H9 (cell line): ENCODE data around the gene CDC42EP1. TPM values are rescaled to one million over a fixed set of nuclear protein-coding genes. Genes with fewer than 3 reads are reported as not detected.
A peak's percentile ranks its signal among the peaks of the same experiment; 100 is the strongest.

Source experiments
- DNase-seq: peaks from one replicate; pipeline ENCODE4 v3.0.0-alpha.2; 2017
- H2AFZ ChIP-seq: one replicate; pipeline ENCODE4 v1.6.1; 2013; ENCODE audit warnings: mild to moderate bottlenecking, low read length, control low read depth, moderate library complexity
- H2AK5ac ChIP-seq: 2 replicates; pipeline ENCODE4 v1.6.1; 2013; ENCODE audit warnings: low read length, control low read depth, mixed read lengths; ENCODE audit not compliant: insufficient read length
- H2BK120ac ChIP-seq: one replicate; pipeline ENCODE4 v1.6.1; 2013; ENCODE audit warnings: low read depth, mild to moderate bottlenecking, low read length, control low read depth, inconsistent platforms; ENCODE audit not compliant: poor library complexity, severe bottlenecking
- H2BK12ac ChIP-seq: 2 replicates; pipeline ENCODE4 v1.6.1; 2013; ENCODE audit warnings: low read length, control low read depth, mixed read lengths, low read depth; ENCODE audit not compliant: insufficient read length
- H2BK15ac ChIP-seq: 2 replicates; pipeline ENCODE4 v1.6.1; 2013; ENCODE audit warnings: low read depth, low read length, control low read depth
- H2BK20ac ChIP-seq: one replicate; pipeline ENCODE4 v1.6.1; 2013; ENCODE audit warnings: low read depth, mild to moderate bottlenecking, low read length, control low read depth, inconsistent platforms; ENCODE audit not compliant: poor library complexity, severe bottlenecking
- H2BK5ac ChIP-seq: 2 replicates; pipeline ENCODE4 v1.6.1; 2013; ENCODE audit warnings: low read length, control low read depth, mixed read lengths; ENCODE audit not compliant: insufficient read length
- H3K14ac ChIP-seq: 2 replicates; pipeline ENCODE4 v1.6.1; 2013; ENCODE audit warnings: low read length, control low read depth; ENCODE audit not compliant: insufficient read depth
- H3K18ac ChIP-seq: 2 replicates; pipeline ENCODE4 v1.6.1; 2013; ENCODE audit warnings: low read depth, mild to moderate bottlenecking, mixed read lengths, low read length, control low read depth; ENCODE audit not compliant: insufficient read length
- H3K23ac ChIP-seq: 2 replicates; pipeline ENCODE4 v1.6.1; 2013; ENCODE audit warnings: low read length, control low read depth, mixed read lengths, low read depth; ENCODE audit not compliant: insufficient read length
- H3K23me2 ChIP-seq: 2 replicates; pipeline ENCODE4 v1.6.1; 2013; ENCODE audit warnings: low read depth, mild to moderate bottlenecking, mixed read lengths, low read length, control low read depth; ENCODE audit not compliant: insufficient read length, poor library complexity, severe bottlenecking
- H3K27ac ChIP-seq: 2 replicates; pipeline ENCODE4 v1.5.1; 2013; ENCODE audit warnings: low read length, control low read depth, mixed read lengths, low read depth; ENCODE audit not compliant: insufficient read length
- H3K27me3 ChIP-seq: 2 replicates; pipeline ENCODE4 v1.6.1; 2013; ENCODE audit warnings: low read length, control low read depth, inconsistent platforms; ENCODE audit not compliant: insufficient read depth
- H3K4ac ChIP-seq: 2 replicates; pipeline ENCODE4 v1.6.1; 2013; ENCODE audit warnings: low read depth, mild to moderate bottlenecking, control low read depth, inconsistent platforms, low read length, moderate library complexity
- H3K4me1 ChIP-seq: 2 replicates; pipeline ENCODE4 v1.6.1; 2013; ENCODE audit warnings: low read length, control low read depth, inconsistent platforms; ENCODE audit not compliant: insufficient read depth
- H3K4me2 ChIP-seq: 2 replicates; pipeline ENCODE4 v1.6.1; 2013; ENCODE audit warnings: low read length, control low read depth, mixed read lengths; ENCODE audit not compliant: insufficient read length, insufficient read depth
- H3K56ac ChIP-seq: 2 replicates; pipeline ENCODE4 v1.6.1; 2013; ENCODE audit warnings: low read depth, mild to moderate bottlenecking, mixed read lengths, low read length, control low read depth; ENCODE audit not compliant: insufficient read length
- H3K79me1 ChIP-seq: 2 replicates; pipeline ENCODE4 v1.6.1; 2013; ENCODE audit warnings: low read depth, mild to moderate bottlenecking, moderate library complexity, low read length, control low read depth, inconsistent platforms; ENCODE audit not compliant: insufficient read depth, poor library complexity, severe bottlenecking
- H3K79me2 ChIP-seq: 2 replicates; pipeline ENCODE4 v1.6.1; 2013; ENCODE audit warnings: low read length, control low read depth, inconsistent platforms; ENCODE audit not compliant: insufficient read depth
- H3K9ac ChIP-seq: 2 replicates; pipeline ENCODE4 v1.6.1; 2013; ENCODE audit warnings: low read length, control low read depth, mixed read lengths; ENCODE audit not compliant: insufficient read length; ENCODE audit errors: extremely low read depth
- H3K9me3 ChIP-seq: one replicate; pipeline ENCODE4 v1.6.1; 2013; ENCODE audit warnings: low read depth, low read length, inconsistent platforms; ENCODE audit not compliant: control insufficient read depth
- H3T11ph ChIP-seq: one replicate; pipeline ENCODE4 v1.6.1; 2013; ENCODE audit warnings: mild to moderate bottlenecking, low read length, control low read depth, inconsistent platforms
- H4K20me1 ChIP-seq: one replicate; pipeline ENCODE4 v1.6.1; 2013; ENCODE audit not compliant: control insufficient read depth, insufficient read length, insufficient read depth
- H4K5ac ChIP-seq: 2 replicates; pipeline ENCODE4 v1.6.1; 2013; ENCODE audit warnings: low read depth, mild to moderate bottlenecking, mixed read lengths, low read length, control low read depth; ENCODE audit not compliant: insufficient read length
- H4K8ac ChIP-seq: replicated peaks from 2 replicates; pipeline ENCODE4 v1.6.1; 2013; ENCODE audit warnings: low read length, control low read depth, mixed read lengths, low read depth; ENCODE audit not compliant: insufficient read length
- H4K91ac ChIP-seq: 2 replicates; pipeline ENCODE4 v1.6.1; 2013; ENCODE audit warnings: low read depth, mild to moderate bottlenecking, moderate library complexity, mixed read lengths, low read length, control low read depth; ENCODE audit not compliant: insufficient read length
- H3K27ac Mint-ChIP-seq, 3 experiments: 2 replicates in 2 of 3; 3 replicates in 1 of 3; pipeline ENCODE4 v1.8.0; 2020 to 2021; ENCODE audit warnings: mixed read lengths in 3 of 3, mild to moderate bottlenecking in 1 of 3, moderate library complexity in 1 of 3
- H3K27me3 Mint-ChIP-seq: 2 replicates; pipeline ENCODE4 v1.8.0; 2021; ENCODE audit warnings: low read depth, mild to moderate bottlenecking, moderate library complexity, mixed read lengths
- H3K36me3 Mint-ChIP-seq, 3 experiments: 2 replicates in 2 of 3; 3 replicates in 1 of 3; pipeline ENCODE4 v1.8.0; 2020 to 2021; ENCODE audit warnings: low read depth in 3 of 3, mixed read lengths in 3 of 3; ENCODE audit not compliant: insufficient read depth in 1 of 3
- H3K4me1 Mint-ChIP-seq, 2 experiments: 2 replicates each; pipeline ENCODE4 v1.8.0; 2020; ENCODE audit warnings: mixed read lengths in 2 of 2
- H3K4me3 Mint-ChIP-seq, 2 experiments: 2 replicates in 1 of 2; 3 replicates in 1 of 2; pipeline ENCODE4 v1.8.0; 2020 to 2021; ENCODE audit warnings: mild to moderate bottlenecking in 2 of 2, mixed read lengths in 2 of 2, moderate library complexity in 1 of 2
- H3K9me3 Mint-ChIP-seq, 2 experiments: 2 replicates in 1 of 2; 3 replicates in 1 of 2; pipeline ENCODE4 v1.8.0; 2020; ENCODE audit warnings: mild to moderate bottlenecking in 2 of 2, mixed read lengths in 2 of 2, moderate library complexity in 1 of 2
- CTCF ChIP-seq: fragments of 200-600 bp; sonication (generic); conservative IDR thresholded peaks from 3 replicates; pipeline ENCODE4 v1.8.0; 2021; ENCODE audit warnings: antibody characterized with exemption, mild to moderate bottlenecking
- WGBS: extraction: QIAGEN DNeasy Blood & Tissue Kit; methylation state at CpG from one replicate; pipeline ENCODE4 v1.1.7; 2013; ENCODE audit warnings: missing lambda C conversion rate, low lambda C conversion rate, mixed read lengths; ENCODE audit not compliant: insufficient read length; ENCODE audit errors: extremely low coverage; 5-methylcytosine and 5-hydroxymethylcytosine counted together
- total RNA-seq: library from RNA; stranded (reverse); gene quantifications from 2 replicates; pipeline ENCODE4 v1.2.1, GENCODE V29; 2021

CDC42EP1 gene
- total RNA-seq, 1 experiment from 2014 or later = 23.0 TPM

- H3K27me3 ChIP-seq = no peaks in the 10 kb centered on the region
- no peak overlapping the region for H2BK5ac ChIP-seq
- H3K36me3 Mint-ChIP-seq = no peaks in the 10 kb centered on the region
- no peak overlapping the region for H4K8ac ChIP-seq
- no peak overlapping the region for H3T11ph ChIP-seq
- no peak overlapping the region for H2BK120ac ChIP-seq
- H3K9me3 ChIP-seq = no peaks in the 10 kb centered on the region
- peaks cover 10 to 18% of the 10 kb centered on the region in 2 experiments for H3K4me1 Mint-ChIP-seq
- no peaks in the 10 kb centered on the region for H3K9me3 Mint-ChIP-seq
- H3K23ac ChIP-seq = no peak overlapping the region
- no peak overlapping the region for H3K18ac ChIP-seq
- H2AK5ac ChIP-seq = no peak overlapping the region
- WGBS = no CpG with 5 or more reads among the region's 4 CpGs
- H4K5ac ChIP-seq = no peak overlapping the region
- no peak overlapping the region for H3K27ac ChIP-seq
- peaks cover 8% of the 10 kb centered on the region for H3K27me3 Mint-ChIP-seq
- peak overlapping the region; percentile 25 for H3K4me2 ChIP-seq
- no peak for DNase-seq
- no peak overlapping the region for H3K14ac ChIP-seq
- peaks cover 3% of the 10 kb centered on the region; the same call in 1 of the 2 replicates for H3K4me1 ChIP-seq
- H3K56ac ChIP-seq = no peak overlapping the region
- no peak overlapping the region for H4K91ac ChIP-seq
- no peaks in the 10 kb centered on the region for H4K20me1 ChIP-seq
- H2BK12ac ChIP-seq = no peak overlapping the region
- no peaks in the 10 kb centered on the region for H3K23me2 ChIP-seq
- no peak overlapping the region for H3K9ac ChIP-seq
- no peak overlapping the region for H3K4ac ChIP-seq
- no peak overlapping the region for H2AFZ ChIP-seq
- TF ChIP-seq CTCF = no peak
- H2BK20ac ChIP-seq = no peak overlapping the region
- H3K79me1 ChIP-seq = no peaks in the 10 kb centered on the region
- peak overlapping the region; percentile 84 to 93 (median 89) for H3K27ac Mint-ChIP-seq
- H2BK15ac ChIP-seq = no peak overlapping the region
- H3K4me3 Mint-ChIP-seq = peak overlapping the region; percentile 28 to 66
- no peaks in the 10 kb centered on the region for H3K79me2 ChIP-seq
These were observed 40.9 kb downstream of the CDC42EP1 start for GRCh38 chr22:37601203-37601539.
